Tibial nerve (tissue), 4 donors: Measurements from ENCODE around the gene TRAF3. TPM values are rescaled to one million over a fixed set of nuclear protein-coding genes. Genes with fewer than 3 reads are reported as not detected.

Experiments
- DNase-seq, 2 donors: peaks; one replicate each; pipeline ENCODE4 v3.0.0-alpha.2; 2019; ENCODE audit warnings: low spot score in 2 of 2
- H3K27ac ChIP-seq, 4 donors: fragments of 200-600 bp; sonication (generic) in 3 of 4; one replicate each; pipeline ENCODE4 v1.5.1; 2017 to 2019; ENCODE audit warnings: mild to moderate bottlenecking in 1 of 4
- H3K27me3 ChIP-seq, 2 donors: fragments of 200-600 bp; sonication (generic) in 1 of 2; one replicate each; pipeline versions ENCODE4 v1.5.1 to v1.6.0; 2017 to 2019
- H3K36me3 ChIP-seq, 3 donors: fragments of 200-600 bp; sonication (generic); one replicate each; pipeline ENCODE4 v1.5.1; 2018 to 2019
- H3K4me1 ChIP-seq, 4 donors: fragments of 200-600 bp; sonication (generic) in 3 of 4; one replicate each; pipeline ENCODE4 v1.5.1; 2017 to 2019
- H3K4me3 ChIP-seq, 4 donors: fragments of 200-600 bp; sonication (generic) in 3 of 4; one replicate each; pipeline ENCODE4 v1.5.1; 2017 to 2019; ENCODE audit warnings: mild to moderate bottlenecking in 1 of 4, moderate library complexity in 1 of 4
- H3K9me3 ChIP-seq, 4 donors: fragments of 200-600 bp; sonication (generic) in 3 of 4; one replicate each; pipeline ENCODE4 v1.5.1; 2017 to 2019
- EP300 ChIP-seq, 2 donors: sonication (generic); formaldehyde crosslinking; IDR thresholded peaks; one replicate each; pipeline ENCODE4 v1.6.1; 2017; ENCODE audit warnings: antibody characterized with exemption in 2 of 2, mild to moderate bottlenecking in 1 of 2
- POLR2A ChIP-seq, 2 donors: fragments of 450-650 bp; IDR thresholded peaks; one replicate each; pipeline ENCODE4 v1.6.1; 2017; ENCODE audit warnings: antibody characterized with exemption in 2 of 2, mild to moderate bottlenecking in 2 of 2, moderate library complexity in 2 of 2
- WGBS, 2 donors: methylation state at CpG; one replicate each; pipeline ENCODE4 v1.1.5; 2018; 5-methylcytosine and 5-hydroxymethylcytosine counted together
- total RNA-seq, 4 donors: library from RNA; depleted of rRNA; stranded (reverse); fragments of >200 nt; gene quantifications; one replicate each; pipeline ENCODE4 v1.1.0, GENCODE V29; 2016
- TF ChIP-seq, protein P1 (sequence below), 5 experiments: fragments of 200-600 bp in 3 of 5; fragments of 450-650 bp in 2 of 5; sonication (generic) in 3 of 5; IDR thresholded peaks; one replicate each; pipeline ENCODE4 v1.5.1; 2016 to 2019; ENCODE audit warnings: antibody characterized with exemption in 5 of 5, mild to moderate bottlenecking in 3 of 5, moderate library complexity in 2 of 5

The TRAF3 gene
- total RNA-seq, 4 donors from 2014 or later, result 4.8 to 20.7 (median 13.4) TPM

DNA sequence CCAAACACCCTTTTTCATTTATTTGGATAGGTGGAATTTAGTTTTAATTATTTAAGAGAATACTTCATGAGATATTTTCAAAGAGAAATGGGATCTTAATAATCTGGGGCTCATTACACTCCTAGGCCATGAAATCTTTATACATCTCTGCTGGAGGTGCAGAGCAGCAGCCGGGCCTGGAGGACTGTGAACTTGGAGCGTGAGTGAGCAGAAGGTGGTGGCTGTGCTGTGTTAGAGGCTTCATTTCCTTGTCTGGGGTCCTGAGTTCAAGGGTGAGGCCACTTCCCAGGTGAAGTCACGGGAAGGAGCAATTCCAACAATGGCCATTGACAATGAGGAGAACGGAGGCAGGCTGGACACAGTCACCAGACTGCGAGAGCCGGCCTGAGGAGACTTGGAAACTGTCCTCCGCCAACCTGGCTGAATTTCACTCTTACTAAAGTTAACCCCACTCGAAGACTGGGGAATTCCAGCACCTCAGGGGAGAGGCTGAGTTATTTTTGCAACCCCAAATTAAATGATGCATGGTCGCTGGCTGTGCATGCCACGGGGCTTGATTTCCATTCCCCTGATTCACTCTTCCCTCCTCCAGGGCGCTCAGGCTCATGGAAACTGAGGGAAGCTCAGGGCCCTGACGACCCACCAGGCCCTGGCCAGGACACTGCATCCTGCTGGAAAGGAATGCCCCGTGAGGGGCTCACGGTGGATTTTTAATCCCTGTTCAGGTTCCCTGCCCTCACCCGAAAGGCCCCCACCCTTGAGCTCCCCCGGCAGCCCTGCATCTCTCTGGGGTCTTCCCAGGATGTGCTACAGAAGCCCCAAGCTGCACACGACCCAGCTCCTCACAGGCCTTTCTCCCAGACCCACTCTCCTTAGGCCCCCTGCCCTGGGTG is 22.6 kb upstream of the TRAF3 start:
- WGBS, 2 donors, result 76 to 82% methylated on average over 15 to 17 of the region's 17 CpGs
- no peak for DNase-seq

DNA sequence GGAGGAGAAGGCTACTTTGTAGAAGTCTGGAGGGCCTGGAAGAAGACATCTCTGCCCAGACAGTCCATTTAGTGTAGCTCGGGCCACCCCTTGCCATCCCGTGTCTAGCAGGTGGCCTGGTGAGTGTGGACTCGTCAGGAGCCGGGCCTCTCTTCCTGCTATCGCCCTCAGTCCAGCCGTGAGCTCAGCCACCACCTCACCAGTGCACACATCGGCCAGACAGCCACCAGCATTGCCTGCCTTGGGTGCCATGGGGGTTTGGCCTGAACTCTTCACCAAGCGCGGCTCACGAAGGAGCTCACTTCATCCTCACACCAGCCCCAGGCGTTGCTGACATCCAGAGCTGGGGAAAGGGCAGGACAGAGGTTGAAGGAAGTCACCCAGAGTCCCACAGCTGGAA is 19.6 kb upstream of the TRAF3 start:
- no peaks in the 10 kb centered on the region for H3K4me1 ChIP-seq
- H3K27me3 ChIP-seq, result peaks cover 0 to 18% of the 10 kb centered on the region in 2 donors
- 85 to 90% methylated on average over 10 to 11 of the region's 11 CpGs for WGBS, 2 donors
- no peak overlapping the region for H3K4me3 ChIP-seq
- H3K36me3 ChIP-seq, result no peaks in the 10 kb centered on the region
- no peak overlapping the region for H3K27ac ChIP-seq
- TF ChIP-seq POLR2A (IDR thresholded peaks at IDR 0.05), result no peak
- TF ChIP-seq, protein P1, sequence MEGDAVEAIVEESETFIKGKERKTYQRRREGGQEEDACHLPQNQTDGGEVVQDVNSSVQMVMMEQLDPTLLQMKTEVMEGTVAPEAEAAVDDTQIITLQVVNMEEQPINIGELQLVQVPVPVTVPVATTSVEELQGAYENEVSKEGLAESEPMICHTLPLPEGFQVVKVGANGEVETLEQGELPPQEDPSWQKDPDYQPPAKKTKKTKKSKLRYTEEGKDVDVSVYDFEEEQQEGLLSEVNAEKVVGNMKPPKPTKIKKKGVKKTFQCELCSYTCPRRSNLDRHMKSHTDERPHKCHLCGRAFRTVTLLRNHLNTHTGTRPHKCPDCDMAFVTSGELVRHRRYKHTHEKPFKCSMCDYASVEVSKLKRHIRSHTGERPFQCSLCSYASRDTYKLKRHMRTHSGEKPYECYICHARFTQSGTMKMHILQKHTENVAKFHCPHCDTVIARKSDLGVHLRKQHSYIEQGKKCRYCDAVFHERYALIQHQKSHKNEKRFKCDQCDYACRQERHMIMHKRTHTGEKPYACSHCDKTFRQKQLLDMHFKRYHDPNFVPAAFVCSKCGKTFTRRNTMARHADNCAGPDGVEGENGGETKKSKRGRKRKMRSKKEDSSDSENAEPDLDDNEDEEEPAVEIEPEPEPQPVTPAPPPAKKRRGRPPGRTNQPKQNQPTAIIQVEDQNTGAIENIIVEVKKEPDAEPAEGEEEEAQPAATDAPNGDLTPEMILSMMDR (IDR thresholded peaks at IDR 0.05), result no peak
- TF ChIP-seq EP300 (IDR thresholded peaks at IDR 0.05), result no peak
- H3K9me3 ChIP-seq, result no peaks in the 10 kb centered on the region
- no peak for DNase-seq

More for the DNA sequence above, 22.6 kb upstream of the TRAF3 start:
- H3K9me3 ChIP-seq, result no peaks in the 10 kb centered on the region
- no peaks in the 10 kb centered on the region for H3K4me1 ChIP-seq
- H3K27ac ChIP-seq, result no peak overlapping the region
- no peak overlapping the region for H3K4me3 ChIP-seq
- no peaks in the 10 kb centered on the region for H3K36me3 ChIP-seq
- no peaks in the 10 kb centered on the region for H3K27me3 ChIP-seq
- TF ChIP-seq POLR2A (IDR thresholded peaks at IDR 0.05), result no peak
- TF ChIP-seq, protein P1 (IDR thresholded peaks at IDR 0.05), result no peak
- TF ChIP-seq EP300 (IDR thresholded peaks at IDR 0.05), result no peak

DNA sequence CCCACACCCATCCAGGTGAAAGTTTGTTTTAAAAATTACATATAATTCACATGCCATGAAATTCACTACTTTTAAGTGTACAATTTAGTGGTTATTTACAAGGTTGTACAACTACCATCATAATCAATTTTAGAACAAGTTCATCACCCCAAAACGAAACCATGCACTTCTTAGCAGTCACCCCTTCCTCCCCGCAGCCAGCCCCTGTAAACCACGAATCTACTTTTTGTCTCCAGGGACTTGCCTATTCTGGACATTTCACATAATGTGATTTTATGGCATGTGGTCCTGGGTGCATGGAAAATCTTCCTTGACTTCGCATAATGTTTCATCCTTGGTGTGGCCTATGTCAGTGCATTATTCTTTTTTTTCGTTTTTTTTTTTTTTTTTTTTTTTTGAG is 19.2 kb upstream of the TRAF3 start:
- no peak for DNase-seq
- Histone ChIP-seq H3K36me3 (no peaks in the 10 kb centered on the region), H3K27me3 (peaks cover 0 to 18% of the 10 kb centered on the region in 2 donors), H3K27ac (no peak overlapping the region), H3K4me1 (no peaks in the 10 kb centered on the region), H3K9me3 (no peaks in the 10 kb centered on the region), H3K4me3 (no peak overlapping the region)
- TF ChIP-seq, protein P1 (IDR thresholded peaks at IDR 0.05), result no peak
- TF ChIP-seq POLR2A (IDR thresholded peaks at IDR 0.05) (no peak), EP300 (IDR thresholded peaks at IDR 0.05) (no peak)
- 82 to 85% methylated on average over 5 of the region's 5 CpGs for WGBS, 2 donors

DNA sequence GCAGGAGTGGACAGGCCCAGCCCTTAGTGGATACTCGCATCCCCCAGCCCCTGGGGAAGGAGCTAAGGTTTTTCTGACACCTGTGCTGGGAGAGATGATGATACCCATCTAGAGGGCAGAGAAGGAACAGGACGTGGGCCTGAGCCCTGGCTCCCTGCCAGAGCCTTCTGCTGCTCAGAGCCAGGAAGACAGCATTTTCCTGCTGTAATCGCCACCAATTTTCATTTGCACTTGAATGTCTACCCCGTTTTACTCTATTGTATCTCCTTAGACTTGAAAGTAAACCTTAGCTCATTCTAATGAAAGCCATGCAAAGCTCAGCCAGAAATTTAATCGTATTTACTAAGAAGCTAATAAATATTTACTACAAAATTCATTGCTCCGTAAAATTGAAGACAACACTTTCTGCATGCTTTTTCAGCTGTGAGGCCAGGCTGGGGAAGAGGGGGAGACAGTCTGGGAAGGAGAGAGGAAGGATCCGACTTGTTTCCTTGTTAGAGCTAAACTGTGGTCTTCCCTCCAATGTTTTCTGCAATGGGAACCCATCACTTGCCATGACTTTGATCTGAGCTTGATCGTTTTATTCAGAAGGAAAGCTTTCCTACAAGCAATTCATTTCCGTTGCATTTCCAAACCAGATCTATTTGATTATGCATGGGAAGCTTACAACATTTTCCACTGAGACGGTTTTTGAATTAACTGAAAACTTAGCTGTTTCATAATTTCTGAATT is 17.6 kb upstream of the TRAF3 start:
- Histone ChIP-seq H3K4me1 (no peaks in the 10 kb centered on the region), H3K9me3 (no peaks in the 10 kb centered on the region), H3K27ac (no peak overlapping the region), H3K36me3 (no peaks in the 10 kb centered on the region), H3K4me3 (no peak overlapping the region), H3K27me3 (peaks cover 0 to 18% of the 10 kb centered on the region in 2 donors)
- DNase-seq, result no peak
- TF ChIP-seq, protein P1 (IDR thresholded peaks at IDR 0.05), result no peak
- TF ChIP-seq POLR2A (IDR thresholded peaks at IDR 0.05), result no peak
- TF ChIP-seq EP300 (IDR thresholded peaks at IDR 0.05), result no peak
- 39 to 44% methylated on average over 10 of the region's 10 CpGs for WGBS, 2 donors
